GM23338 (cell line): ENCODE data around the gene ALG14. TPM values are rescaled to one million over a fixed set of nuclear protein-coding genes. Genes with fewer than 3 reads are reported as not detected.

Experiments
- ATAC-seq: fragments of 200-7000 bp; cut with Tn5 transposase; 3 replicates; pipeline ENCODE4 v1.9.1; 2020
- DNase-seq: peaks from one replicate; pipeline ENCODE4 v3.0.0-alpha.2; 2015; ENCODE audit warnings: low spot score
- H2AFZ ChIP-seq: fragments of 200-600 bp; sonication (generic); 2 replicates; pipeline ENCODE4 v1.8.0; 2016; ENCODE audit warnings: antibody characterized with exemption, mild to moderate bottlenecking, moderate library complexity
- H3F3A ChIP-seq: fragments of 200-600 bp; sonication (generic); replicated peaks from 2 replicates; pipeline ENCODE4 v1.8.0; 2017; ENCODE audit warnings: antibody characterized with exemption, mixed run types, low read depth
- H3K27ac ChIP-seq: fragments of 200-600 bp; sonication (generic); 2 replicates; pipeline ENCODE4 v1.6.1; 2016; ENCODE audit warnings: low read depth
- H3K27me3 ChIP-seq: fragments of 200-600 bp; sonication (generic); 2 replicates; pipeline ENCODE4 v1.8.0; 2016; ENCODE audit warnings: mild to moderate bottlenecking, mixed run types, moderate library complexity; ENCODE audit not compliant: insufficient read depth
- H3K36me3 ChIP-seq: fragments of 200-600 bp; sonication (generic); 2 replicates; pipeline ENCODE4 v1.8.0; 2016; ENCODE audit warnings: mild to moderate bottlenecking; ENCODE audit not compliant: insufficient read depth
- H3K4me1 ChIP-seq: fragments of 200-600 bp; sonication (generic); 2 replicates; pipeline ENCODE4 v1.8.0; 2016; ENCODE audit warnings: mild to moderate bottlenecking, moderate library complexity; ENCODE audit not compliant: insufficient read depth
- H3K4me2 ChIP-seq: fragments of 200-600 bp; sonication (generic); 2 replicates; pipeline ENCODE4 v1.7.1; 2017; ENCODE audit warnings: mixed run types
- H3K4me3 ChIP-seq: fragments of 200-600 bp; sonication (generic); 2 replicates; pipeline ENCODE4 v1.6.1; 2016; ENCODE audit warnings: mixed run types
- H3K79me2 ChIP-seq: fragments of 200-600 bp; sonication (generic); replicated peaks from 2 replicates; pipeline ENCODE4 v1.8.0; 2017; ENCODE audit warnings: mild to moderate bottlenecking; ENCODE audit not compliant: insufficient read depth
- H3K9me2 ChIP-seq: fragments of 200-600 bp; sonication (generic); 2 replicates; pipeline ENCODE4 v1.8.0; 2017; ENCODE audit not compliant: insufficient read depth
- H4K20me1 ChIP-seq: fragments of 200-600 bp; sonication (generic); replicated peaks from 2 replicates; pipeline ENCODE4 v1.8.0; 2017; ENCODE audit warnings: mild to moderate bottlenecking; ENCODE audit not compliant: insufficient read depth
- H3K27ac Mint-ChIP-seq: 2 replicates; pipeline ENCODE4 v1.8.0; 2020; ENCODE audit warnings: inconsistent platforms, mild to moderate bottlenecking, moderate library complexity, mixed read lengths
- H3K27me3 Mint-ChIP-seq: 3 replicates; pipeline ENCODE4 v1.8.0; 2022; ENCODE audit warnings: low read depth, mild to moderate bottlenecking, moderate library complexity, mixed read lengths, inconsistent platforms; ENCODE audit not compliant: insufficient read depth, poor library complexity
- H3K36me3 Mint-ChIP-seq: 3 replicates; pipeline ENCODE4 v1.8.0; 2021; ENCODE audit warnings: low read depth, mild to moderate bottlenecking, inconsistent platforms, moderate library complexity, mixed read lengths
- H3K4me1 Mint-ChIP-seq: 3 replicates; pipeline ENCODE4 v1.8.0; 2020; ENCODE audit warnings: mild to moderate bottlenecking, inconsistent platforms, mixed read lengths
- H3K4me3 Mint-ChIP-seq: 3 replicates; pipeline ENCODE4 v1.8.0; 2021; ENCODE audit warnings: moderate library complexity, mild to moderate bottlenecking, inconsistent platforms, mixed read lengths
- H3K9me3 Mint-ChIP-seq: 3 replicates; pipeline ENCODE4 v1.8.0; 2020; ENCODE audit warnings: moderate library complexity, mild to moderate bottlenecking, inconsistent platforms, mixed read lengths
- EZH2 ChIP-seq: fragments of 200-600 bp; sonication (generic); IDR thresholded peaks from one replicate; pipeline ENCODE4 v1.8.0; 2017; ENCODE audit warnings: antibody characterized with exemption, mild to moderate bottlenecking, low read depth; ENCODE audit not compliant: unreplicated experiment
- EZH2phosphoT487 ChIP-seq: fragments of 200-600 bp; sonication (generic); IDR thresholded peaks from one replicate; pipeline ENCODE4 v1.8.1; 2018; ENCODE audit warnings: antibody characterized with exemption; ENCODE audit not compliant: unreplicated experiment
- JUNB ChIP-seq: IDR thresholded peaks from one replicate; pipeline ENCODE4 v1.6.1; 2016; ENCODE audit warnings: antibody characterized with exemption; ENCODE audit not compliant: unreplicated experiment
- POLR2AphosphoS5 ChIP-seq: IDR thresholded peaks from 2 replicates; pipeline ENCODE4 v1.6.1; 2016; ENCODE audit warnings: antibody characterized with exemption, low read depth
- ZNF331 ChIP-seq: fragments of 250-450 bp; sonication (Bioruptor Pico); IDR thresholded peaks from 2 replicates; pipeline ENCODE4 v1.5.0; 2020; ENCODE audit warnings: low read depth, mild to moderate bottlenecking, moderate library complexity
- polyA plus RNA-seq: library from polyadenylated mRNA; unstranded; fragments of >200 nt; fragmentation: Nextera tagmentation; extraction: Ambion mirVana; gene quantifications from 2 replicates; pipeline ENCODE4 v1.2.1, GENCODE V29; 2016
- total RNA-seq: library from RNA; depleted of rRNA; stranded (reverse); fragments of >200 nt; shearing (Covaris generic); gene quantifications from 2 replicates; pipeline ENCODE4 v1.2.3, GENCODE V29; 2014
- TF ChIP-seq, protein P1 (sequence below): IDR thresholded peaks from 2 replicates; pipeline ENCODE4 v1.6.1; 2016; ENCODE audit warnings: antibody characterized with exemption
- TF ChIP-seq, protein P2 (sequence below): IDR thresholded peaks from one replicate; pipeline ENCODE4 v1.6.1; 2018; ENCODE audit warnings: antibody characterized with exemption; ENCODE audit not compliant: unreplicated experiment

ALG14 gene
- total and polyA plus RNA-seq, 2 experiments from 2014 or later = 0.42 to 2.8 TPM

DNA sequence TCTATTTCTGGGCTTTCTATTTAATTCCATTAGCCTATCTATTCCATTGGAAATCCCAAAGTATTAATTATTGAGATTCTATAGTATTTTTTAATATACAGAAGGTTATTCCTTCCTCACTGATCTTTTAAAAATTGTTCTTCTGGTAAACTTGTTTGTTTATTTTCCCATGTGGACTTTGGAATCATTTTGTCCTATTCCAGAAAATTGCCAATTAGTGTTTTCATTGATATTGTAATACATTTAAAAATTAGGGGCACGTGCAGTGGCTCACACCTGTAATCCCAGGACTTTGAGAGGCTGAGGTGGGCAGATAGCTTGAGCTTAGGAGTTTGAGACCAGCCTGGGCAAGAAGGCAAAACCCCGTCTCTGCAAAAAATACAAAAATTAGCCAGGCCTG, 36.0 kb upstream of the ALG14 start:
- H3K36me3 ChIP-seq = no peaks in the 10 kb centered on the region
- H3K4me1 ChIP-seq = 0 out of 2 replicates have a peak, but pooled peaks cover 4% of the 10 kb centered on the region
- Mint-ChIP-seq H3K27ac (no peak overlapping the region), H3K27me3 (no peaks in the 10 kb centered on the region), H3K36me3 (no peaks in the 10 kb centered on the region), H3K4me3 (no peak overlapping the region), H3K4me1 (peaks cover 5% of the 10 kb centered on the region; the same call in 2 of the 3 replicates), H3K9me3 (no peaks in the 10 kb centered on the region)
- H3K79me2 ChIP-seq = no peaks in the 10 kb centered on the region
- no peaks in the 10 kb centered on the region for H3F3A ChIP-seq
- no peak overlapping the region for H3K4me3 ChIP-seq
- H4K20me1 ChIP-seq = no peaks in the 10 kb centered on the region
- no peak for DNase-seq
- ATAC-seq = no peak
- no peak overlapping the region for H3K4me2 ChIP-seq
- TF ChIP-seq JUNB = no peak
- TF ChIP-seq POLR2AphosphoS5 = no peak
- TF ChIP-seq EZH2phosphoT487 = no peak
- TF ChIP-seq ZNF331 (CRISPR knock-in tag) = no peak
- no peak for TF ChIP-seq EZH2
- TF ChIP-seq, protein P1, sequence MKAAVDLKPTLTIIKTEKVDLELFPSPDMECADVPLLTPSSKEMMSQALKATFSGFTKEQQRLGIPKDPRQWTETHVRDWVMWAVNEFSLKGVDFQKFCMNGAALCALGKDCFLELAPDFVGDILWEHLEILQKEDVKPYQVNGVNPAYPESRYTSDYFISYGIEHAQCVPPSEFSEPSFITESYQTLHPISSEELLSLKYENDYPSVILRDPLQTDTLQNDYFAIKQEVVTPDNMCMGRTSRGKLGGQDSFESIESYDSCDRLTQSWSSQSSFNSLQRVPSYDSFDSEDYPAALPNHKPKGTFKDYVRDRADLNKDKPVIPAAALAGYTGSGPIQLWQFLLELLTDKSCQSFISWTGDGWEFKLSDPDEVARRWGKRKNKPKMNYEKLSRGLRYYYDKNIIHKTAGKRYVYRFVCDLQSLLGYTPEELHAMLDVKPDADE = no peak
- TF ChIP-seq, protein P2, sequence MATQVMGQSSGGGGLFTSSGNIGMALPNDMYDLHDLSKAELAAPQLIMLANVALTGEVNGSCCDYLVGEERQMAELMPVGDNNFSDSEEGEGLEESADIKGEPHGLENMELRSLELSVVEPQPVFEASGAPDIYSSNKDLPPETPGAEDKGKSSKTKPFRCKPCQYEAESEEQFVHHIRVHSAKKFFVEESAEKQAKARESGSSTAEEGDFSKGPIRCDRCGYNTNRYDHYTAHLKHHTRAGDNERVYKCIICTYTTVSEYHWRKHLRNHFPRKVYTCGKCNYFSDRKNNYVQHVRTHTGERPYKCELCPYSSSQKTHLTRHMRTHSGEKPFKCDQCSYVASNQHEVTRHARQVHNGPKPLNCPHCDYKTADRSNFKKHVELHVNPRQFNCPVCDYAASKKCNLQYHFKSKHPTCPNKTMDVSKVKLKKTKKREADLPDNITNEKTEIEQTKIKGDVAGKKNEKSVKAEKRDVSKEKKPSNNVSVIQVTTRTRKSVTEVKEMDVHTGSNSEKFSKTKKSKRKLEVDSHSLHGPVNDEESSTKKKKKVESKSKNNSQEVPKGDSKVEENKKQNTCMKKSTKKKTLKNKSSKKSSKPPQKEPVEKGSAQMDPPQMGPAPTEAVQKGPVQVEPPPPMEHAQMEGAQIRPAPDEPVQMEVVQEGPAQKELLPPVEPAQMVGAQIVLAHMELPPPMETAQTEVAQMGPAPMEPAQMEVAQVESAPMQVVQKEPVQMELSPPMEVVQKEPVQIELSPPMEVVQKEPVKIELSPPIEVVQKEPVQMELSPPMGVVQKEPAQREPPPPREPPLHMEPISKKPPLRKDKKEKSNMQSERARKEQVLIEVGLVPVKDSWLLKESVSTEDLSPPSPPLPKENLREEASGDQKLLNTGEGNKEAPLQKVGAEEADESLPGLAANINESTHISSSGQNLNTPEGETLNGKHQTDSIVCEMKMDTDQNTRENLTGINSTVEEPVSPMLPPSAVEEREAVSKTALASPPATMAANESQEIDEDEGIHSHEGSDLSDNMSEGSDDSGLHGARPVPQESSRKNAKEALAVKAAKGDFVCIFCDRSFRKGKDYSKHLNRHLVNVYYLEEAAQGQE = no peak
- no peaks in the 10 kb centered on the region for H3K27me3 ChIP-seq
- H3K27ac ChIP-seq = no peak overlapping the region
- H3K9me2 ChIP-seq = no peaks in the 10 kb centered on the region
- 0 out of 2 replicates have a peak overlapping the region, but pooled peaks have one; percentile 47 for H2AFZ ChIP-seq

- Histone ChIP-seq H3K4me3 (no peak overlapping the region), H3F3A (no peaks in the 10 kb centered on the region), H4K20me1 (no peaks in the 10 kb centered on the region), H3K79me2 (no peaks in the 10 kb centered on the region), H3K27ac (no peak overlapping the region), H3K36me3 (no peaks in the 10 kb centered on the region), H3K27me3 (no peaks in the 10 kb centered on the region), H2AFZ (peak overlapping the region; percentile 48; the same call in 1 of the 2 replicates), H3K4me1 (no peaks in the 10 kb centered on the region), H3K9me2 (no peaks in the 10 kb centered on the region), H3K4me2 (no peak overlapping the region)
- ATAC-seq (no peak), DNase-seq (no peak)
- no peaks in the 10 kb centered on the region for H3K36me3 Mint-ChIP-seq
- H3K27ac Mint-ChIP-seq = no peak overlapping the region
- H3K9me3 Mint-ChIP-seq = no peaks in the 10 kb centered on the region
- no peak overlapping the region for H3K4me3 Mint-ChIP-seq
- TF ChIP-seq EZH2 = no peak
- H3K4me1 Mint-ChIP-seq = no peaks in the 10 kb centered on the region; the same call in 2 of the 3 replicates
- no peaks in the 10 kb centered on the region for H3K27me3 Mint-ChIP-seq
Observed at GRCh38 chr1:95098196-95098595, 25.4 kb upstream of the ALG14 start.
